Loucy (cell line): ENCODE measurements around the gene LMNTD1.

ENCODE experiments used
- CTCF ChIP-seq: fragments of 200-600 bp; sonication (generic); conservative IDR thresholded peaks from 2 replicates; pipeline ENCODE4 v1.5.1; 2014; ENCODE audit warnings: mild to moderate bottlenecking, antibody characterized with exemption, low read length
- EZH2phosphoT487 ChIP-seq: fragments of 200-600 bp; IDR thresholded peaks from 2 replicates; pipeline ENCODE4 v1.6.1; 2018; ENCODE audit warnings: antibody characterized with exemption, mild to moderate bottlenecking, moderate library complexity, borderline replicate concordance

- TF ChIP-seq CTCF (no peak), EZH2phosphoT487 (no peak)
These were observed at the start of gene LMNTD1 for GRCh38 chr12:25553098-25553497.
